Measurements from ENCODE around the gene CWC25.
"Not testable (repeated sequence)": the region's sequence is repeated elsewhere in the genome, so short reads cannot be mapped to it uniquely, and the experiment has no call there.

CWC25 gene

DNA sequence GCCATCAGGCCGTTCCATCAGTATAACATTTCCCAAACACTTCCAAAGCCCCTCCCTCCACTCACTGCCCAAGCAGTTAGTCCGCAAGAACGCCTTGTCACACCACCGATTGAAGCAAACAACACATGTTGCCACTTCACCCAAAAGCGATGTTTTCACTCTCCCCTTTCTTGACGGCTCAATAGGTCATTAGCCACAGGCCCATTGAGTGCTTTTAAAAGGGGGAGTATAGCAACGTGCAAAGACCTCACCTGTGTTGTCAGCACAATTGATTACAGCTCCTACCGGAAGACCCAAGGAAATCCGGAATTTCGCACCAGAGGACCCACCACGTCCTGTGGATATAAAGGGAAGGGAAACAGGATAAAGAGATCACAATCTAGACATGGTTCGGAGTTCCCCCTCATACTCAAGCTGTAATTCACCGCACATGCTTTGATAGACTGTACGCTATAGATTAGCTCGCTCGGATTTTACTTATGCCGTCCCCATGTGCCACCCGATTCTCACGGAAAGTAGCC, 27.7 kb upstream of the CWC25 start:
- no peak for DNase-seq

DNA sequence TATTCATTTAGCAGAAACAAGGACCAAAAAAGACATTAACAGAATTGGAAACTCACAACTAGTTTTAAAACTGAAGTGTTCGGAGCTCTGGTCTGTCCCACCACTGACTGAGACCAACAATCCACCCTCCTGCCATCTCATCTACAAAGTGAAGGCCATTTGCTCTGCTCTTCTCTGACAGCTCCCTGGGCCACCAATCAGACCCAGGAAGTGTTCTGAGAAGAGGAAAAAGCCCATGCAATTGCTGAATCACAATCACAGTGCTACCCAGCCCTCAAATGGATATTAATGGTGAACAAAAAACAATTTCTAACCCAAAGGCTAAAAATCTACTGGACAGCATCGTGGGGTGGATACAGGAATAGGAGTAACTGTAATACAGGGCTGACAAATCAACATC, 26.3 kb upstream of the CWC25 start:
- DNase-seq = no peak

- DNase-seq = no peak
Measured at GRCh38 chr17:38850374-38850773, 25.3 kb upstream of the CWC25 start.

DNA sequence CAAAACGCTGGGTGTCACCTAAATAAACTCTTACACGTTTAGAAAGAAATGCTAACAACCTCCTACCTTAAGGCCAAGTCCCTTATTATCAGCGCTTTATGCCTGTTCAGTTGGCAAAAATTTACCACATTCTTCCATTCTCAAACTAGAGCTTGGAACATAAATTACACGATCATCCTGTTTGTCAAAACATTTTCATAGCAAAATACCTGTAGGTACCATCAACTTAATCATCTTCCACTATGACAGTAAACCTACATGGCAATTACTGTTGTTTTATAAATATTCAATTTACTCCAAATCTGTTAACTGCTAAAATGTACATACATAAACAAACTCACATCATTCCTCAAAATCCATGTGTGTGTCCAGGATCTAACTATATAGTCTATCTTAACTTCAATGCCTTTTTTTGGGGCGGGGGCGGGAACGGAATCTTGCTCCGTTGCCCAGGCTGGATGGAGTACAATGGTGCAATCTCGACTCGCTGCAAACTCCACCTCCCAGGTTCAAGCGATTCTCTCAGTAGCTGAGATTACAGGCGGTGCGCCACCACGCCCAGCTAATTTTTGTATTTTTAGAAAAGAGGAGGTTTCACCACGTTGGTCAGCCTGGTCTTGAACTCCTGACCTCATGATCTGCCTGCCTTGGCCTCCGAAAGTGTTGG, 24.0 kb upstream of the CWC25 start:
- DNase-seq = no peak

GRCh38 chr17:38848557-38848891, 23.4 kb upstream of the CWC25 start:
- DNase-seq = no peak

DNA sequence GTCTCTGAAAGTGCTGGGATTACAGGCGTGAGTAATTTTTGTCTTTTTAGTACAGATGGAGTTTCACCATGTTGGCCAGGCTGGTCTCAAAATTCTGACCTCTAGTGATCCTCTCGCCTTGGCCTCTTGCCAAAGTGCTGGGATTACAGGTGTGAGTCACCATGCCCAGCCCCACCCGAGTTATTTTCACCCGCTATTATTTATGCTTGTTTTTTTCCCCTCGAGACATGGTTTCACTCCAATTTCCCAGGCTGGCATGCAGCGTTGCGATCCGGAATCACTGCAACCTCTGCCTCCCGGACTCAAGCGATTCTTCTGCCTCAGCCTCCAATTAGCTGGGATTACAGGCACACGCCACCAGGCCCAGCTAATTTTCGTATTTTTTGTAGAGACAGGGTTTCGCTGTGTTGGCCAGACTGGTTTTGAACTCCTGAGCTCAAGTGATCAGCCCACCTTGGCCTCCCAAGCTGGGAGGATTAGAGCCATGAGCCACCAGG, 19.2 kb upstream of the CWC25 start:
- no peak for DNase-seq

DNA sequence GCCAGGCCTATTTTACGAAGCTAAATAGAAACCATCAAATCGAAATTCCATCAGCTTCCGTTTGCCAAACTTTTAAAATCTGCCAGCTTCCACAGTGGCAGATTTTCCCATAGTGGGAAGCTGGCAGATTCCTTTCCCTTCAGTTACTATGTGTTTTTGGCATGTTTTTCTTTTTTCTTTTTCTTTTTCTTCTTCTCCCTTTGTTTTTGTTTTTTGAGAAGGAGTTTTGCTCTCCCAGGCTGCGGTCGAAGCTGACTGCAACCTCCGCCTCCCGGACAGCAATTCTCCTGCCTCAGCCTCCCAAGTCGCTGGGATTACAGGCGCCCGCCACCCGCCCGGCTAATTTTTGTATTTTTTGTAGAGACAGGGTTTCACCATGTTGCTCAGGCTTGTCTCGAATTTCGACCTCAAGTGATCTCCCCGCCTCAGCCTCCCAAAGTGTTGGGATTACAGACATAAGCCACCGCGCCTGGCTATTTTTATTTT, 684 bp upstream of the CWC25 start:
- DNase-seq = no peak

GRCh38 chr17:38815576-38816193, 9.4 kb downstream of the CWC25 start:
- DNase-seq = no peak

GRCh38 chr17:38809828-38810227, 15.3 kb downstream of the CWC25 start:
- DNase-seq = no peak

DNA sequence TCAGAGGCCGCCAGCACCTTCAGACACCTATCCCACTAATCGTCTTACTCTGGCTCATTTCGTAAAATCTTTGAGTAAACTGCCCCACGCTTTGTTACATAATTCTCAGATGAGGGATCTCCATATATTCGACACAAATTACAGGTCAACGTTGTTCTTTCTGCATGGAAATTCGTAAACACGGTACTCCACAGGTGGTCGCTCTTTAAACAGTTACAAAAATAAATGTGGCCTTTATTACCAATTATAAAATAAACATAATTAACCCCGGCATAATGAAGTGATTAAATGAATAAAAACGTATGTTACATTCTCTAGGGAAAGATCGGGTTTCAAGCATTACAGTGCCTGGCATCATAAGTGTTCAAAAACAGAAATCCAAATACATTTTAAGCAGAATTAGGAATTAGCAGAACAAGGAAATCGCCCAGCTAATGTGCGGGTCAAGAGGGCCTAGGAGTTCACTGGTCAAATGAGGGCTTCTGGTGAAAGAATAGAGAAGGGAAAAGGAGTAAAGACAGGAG, 24.8 kb downstream of the CWC25 start:
- no peak for DNase-seq

- peak; percentile 90 for DNase-seq
Measured at GRCh38 chr17:38799501-38800236, 25.5 kb downstream of the CWC25 start, which contains the start of gene PIP4K2B. TSS of gene PIP4K2B (minus strand) at chr17:38799556. CDS start at chr17:38799424, 132 bp downstream.

DNA sequence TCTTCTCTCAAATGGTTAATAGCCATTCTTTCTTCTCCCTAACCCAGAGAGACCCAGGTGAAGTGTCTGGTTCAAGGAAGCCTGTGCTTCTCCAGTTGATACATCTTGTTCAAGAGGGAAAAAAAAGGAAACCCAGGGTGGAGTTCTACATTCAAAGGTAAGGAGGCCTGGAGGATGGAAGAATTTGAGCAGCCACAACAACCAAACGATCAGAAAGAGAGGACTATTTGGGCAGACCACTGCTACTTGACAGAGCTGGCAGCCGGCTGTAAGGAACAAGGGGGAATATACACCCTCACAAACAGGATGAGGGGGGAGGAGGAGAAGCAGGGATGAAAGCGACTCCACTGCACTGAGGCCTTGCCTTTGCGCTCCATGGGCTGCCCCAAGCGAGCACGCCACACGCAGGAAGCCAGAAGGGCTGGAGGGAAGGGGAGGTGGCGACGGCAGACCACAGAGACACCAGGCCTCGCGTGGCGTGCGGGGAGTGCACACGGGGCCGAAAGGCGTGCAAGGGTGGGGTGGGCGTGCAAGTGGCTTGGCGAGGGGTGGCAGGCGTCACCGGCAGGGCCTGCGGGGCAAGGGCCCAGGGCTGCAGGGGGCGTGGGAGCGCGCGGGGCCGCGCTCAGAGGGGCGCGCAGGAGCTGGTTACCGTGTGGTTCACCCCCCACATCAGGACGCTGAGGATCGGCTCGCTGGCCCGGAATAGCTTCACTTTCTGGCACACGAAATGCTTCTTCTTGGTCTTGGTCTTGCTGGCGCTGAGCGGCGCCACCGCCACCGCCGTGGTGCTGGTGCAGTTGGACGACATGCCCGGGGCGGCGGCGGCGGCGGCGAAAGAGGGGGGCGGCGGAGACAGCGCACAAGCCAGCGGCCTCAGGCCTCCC, 26.3 kb downstream of the CWC25 start:
- DNase-seq = no peak

DNA sequence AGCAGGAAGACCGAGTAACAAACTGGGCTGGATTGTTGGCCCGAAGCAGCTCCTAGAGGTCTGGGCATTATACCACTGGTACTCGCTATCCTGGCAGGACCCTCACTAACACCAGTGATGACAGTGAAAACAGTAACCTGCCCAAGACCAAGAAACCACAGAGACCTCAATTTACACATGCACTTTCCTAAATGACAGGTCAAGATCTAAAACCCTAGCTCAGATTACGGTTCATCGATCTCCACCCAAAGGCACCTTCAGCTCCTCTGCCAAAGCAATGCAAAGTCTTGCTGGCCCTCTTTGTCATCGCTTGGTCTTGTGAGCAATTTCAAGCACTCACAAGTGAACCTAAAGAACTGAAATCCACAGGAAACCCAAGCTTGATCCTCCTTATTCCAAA, 27.3 kb downstream of the CWC25 start:
- no peak for DNase-seq

DNA sequence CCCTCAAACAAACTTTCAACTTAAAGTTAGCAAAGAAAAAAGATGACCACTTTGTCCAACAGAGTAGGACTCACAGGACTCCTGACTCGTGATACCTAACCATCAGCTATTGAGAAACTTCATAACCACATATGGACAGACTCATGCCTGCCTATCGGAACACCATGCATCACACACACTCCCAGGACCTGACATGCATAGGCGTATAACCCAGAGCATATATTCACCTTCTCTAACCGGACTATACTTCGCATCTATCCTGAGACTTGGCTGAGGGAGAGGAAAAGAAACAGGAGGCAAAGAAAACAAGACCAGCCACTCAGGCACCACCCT, 28.0 kb downstream of the CWC25 start:
- DNase-seq = no peak

DNA sequence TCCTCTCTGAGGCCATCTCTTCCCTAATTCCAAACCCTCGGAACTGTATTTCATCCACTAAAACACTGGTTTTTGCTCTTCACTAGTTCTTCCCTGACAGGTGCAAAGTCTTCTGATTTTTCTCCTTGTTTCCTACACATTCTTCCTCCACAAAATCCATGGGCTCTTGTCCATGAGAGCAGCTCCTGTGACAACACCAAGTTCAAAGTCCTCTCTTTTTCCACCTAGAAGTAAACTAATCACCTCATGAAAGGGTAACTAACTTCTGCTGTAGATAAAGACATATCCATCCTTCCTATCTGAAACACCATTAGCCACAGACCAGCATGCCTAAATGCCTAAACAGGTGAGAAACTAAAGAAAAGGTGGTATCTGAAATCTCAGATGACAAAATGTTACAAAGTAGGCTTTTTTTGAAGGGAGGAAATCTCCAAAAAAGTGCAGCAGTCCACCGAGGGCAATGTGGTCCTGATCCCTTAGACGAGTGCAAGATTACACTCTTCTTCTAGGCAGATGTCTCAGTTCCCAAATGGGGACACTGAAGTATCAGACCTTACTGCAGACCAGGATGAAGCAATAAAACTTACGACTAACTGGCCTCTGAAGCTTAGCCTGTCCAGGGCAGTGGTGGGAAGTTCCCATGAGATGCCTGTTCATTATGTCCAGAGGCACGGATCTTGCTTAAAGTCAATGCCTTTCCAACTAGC, 28.5 kb downstream of the CWC25 start:
- DNase-seq = no peak

DNA sequence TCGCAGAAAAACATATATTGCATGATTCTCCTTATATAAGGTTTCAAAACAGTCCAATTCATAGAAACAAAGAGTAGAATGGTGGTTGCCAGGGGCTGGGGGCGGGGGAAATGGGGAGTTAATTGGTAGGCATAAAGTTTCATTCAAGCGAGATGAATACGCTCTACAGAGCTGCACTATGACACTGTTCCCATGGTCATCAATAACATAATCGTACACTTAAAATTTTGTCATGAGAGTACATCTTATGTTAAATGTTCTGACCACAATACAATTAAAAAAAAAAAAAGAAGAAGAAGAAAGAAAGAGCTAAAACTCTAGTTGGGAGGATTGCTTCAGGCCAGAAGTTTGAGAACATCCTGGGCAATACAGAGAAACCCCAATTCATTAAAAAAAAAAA, 30.9 kb downstream of the CWC25 start:
- DNase-seq = no peak

- DNase-seq = no peak
Measured at GRCh38 chr17:38791162-38791561, 34.0 kb downstream of the CWC25 start.

- DNase-seq = not testable (repeated sequence)
Measured at GRCh38 chr17:38790148-38790707, 34.9 kb downstream of the CWC25 start.

GRCh38 chr17:38789185-38789584, 35.9 kb downstream of the CWC25 start:
- DNase-seq = no peak

DNA sequence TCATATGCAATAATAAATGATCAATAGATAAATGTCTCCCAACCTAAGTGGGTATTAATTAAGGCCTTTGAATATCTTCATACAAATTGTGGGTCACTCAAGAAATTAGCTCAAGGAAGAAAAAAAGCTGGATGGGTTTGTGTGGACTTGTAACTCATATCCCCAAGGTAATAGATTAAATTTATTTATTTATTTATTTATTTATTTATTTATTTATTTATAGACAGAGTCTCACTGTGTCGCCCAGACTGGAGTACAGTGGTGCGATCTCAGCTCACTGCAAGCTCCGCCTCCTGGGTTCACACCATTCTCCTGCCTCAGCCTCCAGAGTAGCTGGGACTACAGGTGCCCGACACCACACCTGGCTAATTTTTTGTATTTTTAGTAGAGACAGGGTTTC, 37.1 kb downstream of the CWC25 start:
- DNase-seq = not testable (repeated sequence)

DNA sequence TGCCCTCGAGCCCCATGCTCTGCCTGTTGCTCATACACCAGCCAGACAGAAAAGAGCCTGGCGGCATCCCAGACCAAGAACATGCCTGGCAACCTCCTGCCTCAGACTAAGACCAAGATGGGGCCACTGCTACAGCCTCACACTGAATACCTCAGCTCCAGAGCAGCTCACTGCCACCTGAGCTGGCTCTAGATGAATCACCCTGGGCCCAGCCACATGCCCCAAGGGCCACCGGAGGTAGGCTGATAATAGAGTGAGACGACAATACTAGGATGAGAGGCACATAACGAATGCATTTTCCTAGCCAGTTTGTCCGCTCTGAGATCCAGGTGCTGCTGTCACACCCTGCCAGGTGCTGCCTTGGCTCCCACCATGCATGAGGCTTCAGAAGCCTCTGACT, 38.7 kb downstream of the CWC25 start:
- DNase-seq = no peak

DNA sequence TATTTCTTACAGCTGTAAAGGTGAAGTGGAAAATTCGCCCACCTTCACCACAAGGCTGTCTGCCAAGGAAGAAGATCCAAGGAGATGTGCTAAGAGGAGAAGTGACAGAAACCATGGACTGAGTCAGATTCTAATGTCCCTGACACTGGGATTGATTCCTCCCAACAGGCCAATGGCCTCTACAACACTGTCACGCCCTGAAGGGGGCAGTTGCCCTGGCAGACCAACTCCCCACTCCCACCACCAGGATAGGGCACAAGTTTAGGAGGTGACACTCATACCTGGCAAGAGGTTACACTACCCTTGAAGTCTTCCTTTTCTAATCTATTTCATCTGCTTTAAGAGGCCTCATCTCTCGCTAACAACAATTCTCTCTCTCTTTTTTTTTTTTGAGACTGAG, 41.9 kb downstream of the CWC25 start:
- DNase-seq = no peak

Measured in GOT3 (cell line).